Uterus (tissue), 2 donors: ENCODE measurements around the gene TGFBR1.

Experiments used
- POLR2A ChIP-seq, 2 donors: fragments of 450-650 bp; IDR thresholded peaks; one replicate each; pipeline ENCODE4 v1.6.1; 2016; ENCODE audit warnings: antibody characterized with exemption in 2 of 2, mild to moderate bottlenecking in 1 of 2, moderate library complexity in 1 of 2
- TF ChIP-seq, protein P1 (sequence below), 4 experiments: fragments of 200-600 bp in 2 of 4; fragments of 450-650 bp in 2 of 4; sonication (generic) in 2 of 4; IDR thresholded peaks; one replicate each; pipeline ENCODE4 v1.5.1; 2016 to 2019; ENCODE audit warnings: antibody characterized with exemption in 4 of 4, mild to moderate bottlenecking in 2 of 4, moderate library complexity in 1 of 4

DNA sequence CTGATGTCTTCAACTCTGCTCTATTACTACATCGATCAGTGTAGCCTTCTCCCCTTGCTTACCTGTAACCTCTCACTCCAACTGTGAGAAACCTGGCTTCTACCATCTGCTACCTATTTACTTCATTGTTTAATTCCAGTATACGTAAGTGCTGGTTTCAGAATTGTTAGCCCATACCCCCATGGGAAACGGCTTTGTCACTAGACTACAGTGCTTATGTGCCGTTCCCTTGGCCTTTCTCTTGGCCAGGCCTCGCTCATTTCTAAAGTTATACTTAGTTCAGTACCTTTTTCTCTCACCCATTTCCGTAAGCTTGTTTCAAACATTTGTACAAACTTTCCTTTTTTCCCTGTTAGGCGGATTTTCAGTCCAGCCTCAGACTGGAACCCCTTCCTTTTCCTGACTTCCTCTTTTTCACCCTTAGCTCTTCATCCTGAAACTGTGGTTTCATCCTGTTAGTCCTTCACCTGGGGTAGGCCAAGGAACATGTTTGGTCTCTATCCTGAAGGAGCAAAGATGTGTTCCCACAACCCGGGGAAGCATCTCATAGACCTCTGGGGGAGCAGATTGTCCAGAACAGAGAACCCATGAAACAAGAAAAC lies 95.1 kb downstream of the TGFBR1 start:
- TF ChIP-seq POLR2A (IDR thresholded peaks at IDR 0.05), result no peak
- TF ChIP-seq, protein P1, sequence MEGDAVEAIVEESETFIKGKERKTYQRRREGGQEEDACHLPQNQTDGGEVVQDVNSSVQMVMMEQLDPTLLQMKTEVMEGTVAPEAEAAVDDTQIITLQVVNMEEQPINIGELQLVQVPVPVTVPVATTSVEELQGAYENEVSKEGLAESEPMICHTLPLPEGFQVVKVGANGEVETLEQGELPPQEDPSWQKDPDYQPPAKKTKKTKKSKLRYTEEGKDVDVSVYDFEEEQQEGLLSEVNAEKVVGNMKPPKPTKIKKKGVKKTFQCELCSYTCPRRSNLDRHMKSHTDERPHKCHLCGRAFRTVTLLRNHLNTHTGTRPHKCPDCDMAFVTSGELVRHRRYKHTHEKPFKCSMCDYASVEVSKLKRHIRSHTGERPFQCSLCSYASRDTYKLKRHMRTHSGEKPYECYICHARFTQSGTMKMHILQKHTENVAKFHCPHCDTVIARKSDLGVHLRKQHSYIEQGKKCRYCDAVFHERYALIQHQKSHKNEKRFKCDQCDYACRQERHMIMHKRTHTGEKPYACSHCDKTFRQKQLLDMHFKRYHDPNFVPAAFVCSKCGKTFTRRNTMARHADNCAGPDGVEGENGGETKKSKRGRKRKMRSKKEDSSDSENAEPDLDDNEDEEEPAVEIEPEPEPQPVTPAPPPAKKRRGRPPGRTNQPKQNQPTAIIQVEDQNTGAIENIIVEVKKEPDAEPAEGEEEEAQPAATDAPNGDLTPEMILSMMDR (IDR thresholded peaks at IDR 0.05), result no peak
